Right lobe of liver (tissue), 4 donors: Measurements from ENCODE around the gene ASTN1.

Experiments
- CTCF ChIP-seq, 4 donors: fragments of 200-600 bp in 3 of 4; fragments of 450-650 bp in 1 of 4; IDR thresholded peaks; one replicate each; pipeline versions ENCODE4 v1.5.1 to v1.8.0; 2016 to 2022; ENCODE audit warnings: antibody characterized with exemption in 4 of 4, mild to moderate bottlenecking in 2 of 4
- POLR2A ChIP-seq: fragments of 450-650 bp; IDR thresholded peaks from one replicate; pipeline ENCODE4 v1.6.1; 2017; ENCODE audit warnings: antibody characterized with exemption, mild to moderate bottlenecking
- donor health status: DM: no; HTN: no; CAD: no.
- donor health status: DM: no; HTN: no; CAD: no.
- donor health status: DM: no; HTN: yes; CAD: no.

- TF ChIP-seq POLR2A (no peak), CTCF (IDR thresholded peaks at IDR 0.05) (no peak)
Measured at GRCh38 chr1:177130451-177130945, 34.0 kb downstream of the ASTN1 start.
